Breast epithelium (tissue), 4 donors: ENCODE measurements around the gene SEC14L1. TPM values are rescaled to one million over a fixed set of nuclear protein-coding genes. Genes with fewer than 3 reads are reported as not detected.
A peak's percentile ranks its signal among the peaks of the same experiment; 100 is the strongest.

Experiments used
- DNase-seq, 2 donors: peaks; one replicate each; pipeline ENCODE4 v3.0.0-alpha.2; 2019; ENCODE audit warnings: low spot score in 2 of 2
- H3K27ac ChIP-seq, 2 donors: fragments of 200-600 bp; sonication (generic) in 1 of 2; one replicate each; pipeline ENCODE4 v1.5.1; 2016 to 2019; ENCODE audit warnings: mild to moderate bottlenecking in 1 of 2
- H3K27me3 ChIP-seq, 2 donors: fragments of 200-600 bp; sonication (generic) in 1 of 2; one replicate each; pipeline versions ENCODE4 v1.5.1 to v1.6.0; 2017 to 2019; ENCODE audit warnings: control low read depth in 1 of 2, mild to moderate bottlenecking in 1 of 2
- H3K36me3 ChIP-seq: fragments of 200-600 bp; one replicate; pipeline ENCODE4 v1.5.1; 2019
- H3K4me1 ChIP-seq, 2 donors: fragments of 200-600 bp; sonication (generic); one replicate each; pipeline ENCODE4 v1.5.1; 2016 to 2019; ENCODE audit warnings: control low read depth in 1 of 2
- H3K4me3 ChIP-seq, 3 donors: fragments of 200-600 bp; sonication (generic); 1 replicate in 2 of 3; 2 replicates in 1 of 3; pipeline ENCODE4 v1.5.1; 2016 to 2019; ENCODE audit warnings: mild to moderate bottlenecking in 3 of 3, moderate library complexity in 2 of 3
- H3K9me3 ChIP-seq, 2 donors: fragments of 200-600 bp; sonication (generic) in 1 of 2; one replicate each; pipeline ENCODE4 v1.5.1; 2016 to 2019; ENCODE audit warnings: control low read depth in 1 of 2
- POLR2A ChIP-seq: fragments of 450-650 bp; IDR thresholded peaks from one replicate; pipeline ENCODE4 v1.6.1; 2016; ENCODE audit warnings: antibody characterized with exemption, mild to moderate bottlenecking, moderate library complexity
- POLR2AphosphoS5 ChIP-seq, 3 donors: sonication (generic); formaldehyde crosslinking; IDR thresholded peaks; one replicate each; pipeline ENCODE4 v1.6.1; 2017; ENCODE audit warnings: antibody characterized with exemption in 3 of 3
- intact Hi-C: fragments of 100-400 bp; cut with DNase I; formaldehyde crosslinking; loops from one replicate; pipeline ENCODE4 v1.15.1; 2023; ENCODE audit warnings: low total_unique reads
- total RNA-seq, 3 donors: library from RNA; depleted of rRNA; stranded (reverse); fragments of >200 nt; gene quantifications; one replicate each; pipeline ENCODE4 v1.1.0, GENCODE V29; 2016
- TF ChIP-seq, protein P1 (sequence below), 3 donors: fragments of 450-650 bp; IDR thresholded peaks; one replicate each; pipeline ENCODE4 v1.5.1; 2016 to 2017; ENCODE audit warnings: antibody characterized with exemption in 3 of 3, mild to moderate bottlenecking in 3 of 3, moderate library complexity in 3 of 3

The SEC14L1 gene
- total RNA-seq, 3 donors from 2014 or later, result 52.2 to 106 (median 59.6) TPM

- Histone ChIP-seq H3K27ac (peak overlapping the region; percentile 97), H3K4me1 (no peaks in the 10 kb centered on the region), H3K27me3 (no peaks in the 10 kb centered on the region), H3K36me3 (no peaks in the 10 kb centered on the region), H3K4me3 (peak overlapping the region; percentile 83 to 91 (median 91)), H3K9me3 (no peaks in the 10 kb centered on the region)
- intact Hi-C loops, result no loop called here
- peak; percentile 99 for DNase-seq
- TF ChIP-seq POLR2A (peak; percentile 95), POLR2AphosphoS5 (IDR thresholded peaks at IDR 0.05) (peak; percentile 89 to 96 (median 90))
- TF ChIP-seq, protein P1, sequence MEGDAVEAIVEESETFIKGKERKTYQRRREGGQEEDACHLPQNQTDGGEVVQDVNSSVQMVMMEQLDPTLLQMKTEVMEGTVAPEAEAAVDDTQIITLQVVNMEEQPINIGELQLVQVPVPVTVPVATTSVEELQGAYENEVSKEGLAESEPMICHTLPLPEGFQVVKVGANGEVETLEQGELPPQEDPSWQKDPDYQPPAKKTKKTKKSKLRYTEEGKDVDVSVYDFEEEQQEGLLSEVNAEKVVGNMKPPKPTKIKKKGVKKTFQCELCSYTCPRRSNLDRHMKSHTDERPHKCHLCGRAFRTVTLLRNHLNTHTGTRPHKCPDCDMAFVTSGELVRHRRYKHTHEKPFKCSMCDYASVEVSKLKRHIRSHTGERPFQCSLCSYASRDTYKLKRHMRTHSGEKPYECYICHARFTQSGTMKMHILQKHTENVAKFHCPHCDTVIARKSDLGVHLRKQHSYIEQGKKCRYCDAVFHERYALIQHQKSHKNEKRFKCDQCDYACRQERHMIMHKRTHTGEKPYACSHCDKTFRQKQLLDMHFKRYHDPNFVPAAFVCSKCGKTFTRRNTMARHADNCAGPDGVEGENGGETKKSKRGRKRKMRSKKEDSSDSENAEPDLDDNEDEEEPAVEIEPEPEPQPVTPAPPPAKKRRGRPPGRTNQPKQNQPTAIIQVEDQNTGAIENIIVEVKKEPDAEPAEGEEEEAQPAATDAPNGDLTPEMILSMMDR (IDR thresholded peaks at IDR 0.05), result peak; percentile 14 to 32 (median 22)
Observed at GRCh38 chr17:77140166-77140877, 447 bp upstream of the SEC14L1 start.

DNA sequence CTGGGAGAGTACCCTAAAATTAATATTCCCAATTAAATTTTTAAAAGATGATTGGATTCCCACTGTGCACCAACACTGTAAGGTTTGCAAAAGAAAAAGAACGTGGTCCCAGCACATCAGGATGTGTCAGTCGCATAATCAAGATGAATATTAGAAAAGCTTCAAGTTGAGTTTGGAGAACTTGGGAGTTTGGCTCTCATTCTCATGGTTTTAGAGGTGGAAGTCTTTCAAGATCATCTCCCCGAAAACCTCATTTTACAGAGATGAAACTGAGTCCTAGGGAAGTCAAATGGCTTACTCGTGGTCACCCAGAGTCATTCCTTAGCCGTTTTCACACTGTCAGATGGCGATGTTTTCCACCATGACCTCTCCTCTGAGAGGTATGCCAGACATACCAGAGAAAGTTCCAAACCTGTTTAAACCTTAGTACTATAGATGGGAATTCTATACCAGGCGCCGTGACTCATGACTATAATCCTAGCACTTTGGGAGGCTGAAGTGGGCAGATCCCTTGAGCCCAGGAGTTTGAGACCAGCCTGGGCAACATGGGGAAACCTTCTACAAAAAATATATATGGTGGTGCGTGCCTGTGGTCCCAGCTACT is 1.2 kb downstream of the SEC14L1 start:
- Histone ChIP-seq H3K36me3 (no peaks in the 10 kb centered on the region), H3K27ac (peak overlapping the region; percentile 97), H3K9me3 (no peaks in the 10 kb centered on the region), H3K27me3 (no peaks in the 10 kb centered on the region), H3K4me1 (peaks cover 0 to 4% of the 10 kb centered on the region in 2 donors), H3K4me3 (peak overlapping the region; percentile 83 to 91 (median 91))
- intact Hi-C loops, result no loop called here
- TF ChIP-seq POLR2AphosphoS5 (IDR thresholded peaks at IDR 0.05) (no peak), POLR2A (no peak)
- TF ChIP-seq, protein P1 (IDR thresholded peaks at IDR 0.05), result no peak
- no peak for DNase-seq

- H3K27ac ChIP-seq, result peak overlapping the region; percentile 43 to 75
- peak overlapping the region; percentile 83 to 91 (median 91) for H3K4me3 ChIP-seq
- H3K9me3 ChIP-seq, result no peaks in the 10 kb centered on the region
- H3K27me3 ChIP-seq, result no peaks in the 10 kb centered on the region
- intact Hi-C loops, result no loop called here
- H3K36me3 ChIP-seq, result no peaks in the 10 kb centered on the region
- TF ChIP-seq POLR2AphosphoS5 (IDR thresholded peaks at IDR 0.05), result no peak
- no peak for TF ChIP-seq POLR2A
- TF ChIP-seq, protein P1 (IDR thresholded peaks at IDR 0.05), result no peak
- H3K4me1 ChIP-seq, result peaks cover 0 to 4% of the 10 kb centered on the region in 2 donors
- no peak for DNase-seq
Observed at GRCh38 chr17:77142689-77143088, 1.9 kb downstream of the SEC14L1 start.

DNA sequence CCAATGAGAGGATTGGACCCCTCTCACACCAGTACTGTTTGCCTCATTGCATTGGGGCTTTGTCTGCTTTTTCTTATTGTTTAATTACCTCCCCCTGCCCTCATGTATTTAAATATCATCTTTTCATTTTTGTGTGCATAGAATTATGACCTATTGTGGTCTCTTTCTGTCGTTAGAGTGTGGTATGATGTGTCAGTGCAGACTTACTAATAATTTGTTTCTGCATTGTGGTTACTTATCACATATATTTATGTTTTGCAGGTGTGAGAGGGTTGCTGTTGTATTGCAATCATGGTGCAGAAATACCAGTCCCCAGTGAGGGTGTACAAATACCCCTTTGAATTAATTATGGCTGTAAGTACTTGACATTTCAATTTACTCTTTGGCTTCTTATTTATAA is 2.5 kb downstream of the SEC14L1 start:
- H3K4me1 ChIP-seq, result peaks cover 0 to 4% of the 10 kb centered on the region in 2 donors
- TF ChIP-seq, protein P1 (IDR thresholded peaks at IDR 0.05), result no peak
- TF ChIP-seq POLR2AphosphoS5 (IDR thresholded peaks at IDR 0.05) (no peak), POLR2A (no peak)

GRCh38 chr17:77144227-77144626 is 3.5 kb downstream of the SEC14L1 start:
- DNase-seq, result no peak
- Histone ChIP-seq H3K27ac (peak overlapping the region; percentile 15), H3K4me3 (peak overlapping the region; percentile 83 to 91 (median 91)), H3K36me3 (no peaks in the 10 kb centered on the region), H3K9me3 (no peaks in the 10 kb centered on the region), H3K27me3 (no peaks in the 10 kb centered on the region), H3K4me1 (peaks cover 0 to 4% of the 10 kb centered on the region in 2 donors)
- intact Hi-C loops, result no loop called here
- no peak for TF ChIP-seq POLR2A
- TF ChIP-seq, protein P1 (IDR thresholded peaks at IDR 0.05), result no peak
- TF ChIP-seq POLR2AphosphoS5 (IDR thresholded peaks at IDR 0.05), result no peak

More for the DNA sequence above, 2.5 kb downstream of the SEC14L1 start:
- Histone ChIP-seq H3K9me3 (no peaks in the 10 kb centered on the region), H3K27ac (peak overlapping the region; percentile 43 to 75), H3K36me3 (no peaks in the 10 kb centered on the region), H3K4me3 (peak overlapping the region; percentile 83 to 91 (median 91)), H3K27me3 (no peaks in the 10 kb centered on the region)
- intact Hi-C loops, result no loop called here
- no peak for DNase-seq
